Gastrocnemius medialis (tissue), 4 donors: ENCODE results near the gene NDUFB7. TPM values are rescaled to one million over a fixed set of nuclear protein-coding genes. Genes with fewer than 3 reads are reported as not detected.
A peak's percentile ranks its signal among the peaks of the same experiment; 100 is the strongest.
"Not testable (repeated sequence)": the region's sequence is repeated elsewhere in the genome, so short reads cannot be mapped to it uniquely, and the experiment has no call there.

Experiments
- ATAC-seq, 2 donors: fragments of 150-250 bp; one replicate each; pipeline ENCODE4 v1.9.1; 2016
- DNase-seq, 2 donors: peaks; one replicate each; pipeline ENCODE4 v3.0.0-alpha.2; 2019
- H3K27ac ChIP-seq, 4 donors: fragments of 200-600 bp; sonication (generic); 1 replicate in 1 of 4; 2 replicates in 3 of 4; pipeline ENCODE4 v1.5.1; 2016 to 2018; ENCODE audit warnings: mild to moderate bottlenecking in 2 of 4, moderate library complexity in 1 of 4
- H3K27me3 ChIP-seq, 3 donors: fragments of 200-600 bp; sonication (generic) in 2 of 3; 1 replicate in 1 of 3; 2 replicates in 2 of 3; pipeline versions ENCODE4 v1.5.1 to v1.6.0; 2016 to 2019; ENCODE audit warnings: mild to moderate bottlenecking in 1 of 3, moderate library complexity in 1 of 3
- H3K36me3 ChIP-seq, 2 donors: fragments of 200-600 bp; sonication (generic) in 1 of 2; one replicate each; pipeline ENCODE4 v1.5.1; 2017 to 2018
- H3K4me1 ChIP-seq, 2 donors: fragments of 200-600 bp; sonication (generic) in 1 of 2; one replicate each; pipeline ENCODE4 v1.5.1; 2016 to 2017; ENCODE audit warnings: mild to moderate bottlenecking in 2 of 2
- H3K4me3 ChIP-seq, 4 donors: fragments of 200-600 bp; sonication (generic) in 3 of 4; 1 replicate in 1 of 4; 2 replicates in 3 of 4; pipeline ENCODE4 v1.5.1; 2016 to 2019; ENCODE audit warnings: mild to moderate bottlenecking in 2 of 4
- H3K9me3 ChIP-seq, 3 donors: fragments of 200-600 bp; sonication (generic) in 2 of 3; 1 replicate in 1 of 3; 2 replicates in 2 of 3; pipeline ENCODE4 v1.5.1; 2016 to 2019
- CTCF ChIP-seq, 5 experiments: fragments of 450-650 bp in 3 of 5; fragments of 200-600 bp in 2 of 5; sonication (generic) in 2 of 5; IDR thresholded peaks in 4 of 5; conservative IDR thresholded peaks in 1 of 5; 1 replicate in 4 of 5; 2 replicates in 1 of 5; pipeline ENCODE4 v1.5.1; 2016 to 2019; ENCODE audit warnings: antibody characterized with exemption in 5 of 5, mild to moderate bottlenecking in 3 of 5, moderate library complexity in 3 of 5
- POLR2A ChIP-seq, 2 donors: fragments of 450-650 bp; IDR thresholded peaks; one replicate each; pipeline ENCODE4 v1.6.1; 2017; ENCODE audit warnings: antibody characterized with exemption in 2 of 2, mild to moderate bottlenecking in 2 of 2, moderate library complexity in 2 of 2
- in situ Hi-C, 4 donors: fragments of 200-750 bp; cut with MboI; loops; one replicate each; pipeline versions ENCODE4 v1.15.0 to v1.8.0; 2017; ENCODE audit warnings: low sequenced_read_pairs in 4 of 4
- intact Hi-C: fragments of 100-400 bp; cut with DNase I; formaldehyde crosslinking; loops from one replicate; pipeline ENCODE4 v1.15.1; 2023; ENCODE audit warnings: low total_unique reads
- total RNA-seq, 4 donors: library from RNA; depleted of rRNA; stranded (reverse); fragments of >200 nt; gene quantifications; one replicate each; pipeline versions ENCODE4 v1.1.0 to v1.2.3, GENCODE V29; 2016

NDUFB7 gene
- total RNA-seq, 4 donors from 2014 or later, result 344 to 756 (median 532) TPM

- Histone ChIP-seq H3K27ac (no peak overlapping the region), H3K36me3 (peaks cover 0 to 12% of the 10 kb centered on the region in 2 donors), H3K9me3 (no peaks in the 10 kb centered on the region), H3K4me3 (no peak overlapping the region), H3K27me3 (no peaks in the 10 kb centered on the region), H3K4me1 (peaks cover 32 to 39% of the 10 kb centered on the region in 2 donors)
- in situ Hi-C loops, result loop anchor here in 1 of 4 donors (10.0 kb wide), 1 partner anchor 52 kb away; the partner anchor contains the start of gene DNAJB1
- TF ChIP-seq CTCF (IDR thresholded peaks at IDR 0.05 in 4 of 5, conservative IDR thresholded peaks at IDR 0.05 in 1 of 5) (no peak), POLR2A (IDR thresholded peaks at IDR 0.05) (no peak)
- ATAC-seq (no peak), DNase-seq (no peak)
- intact Hi-C loops, result loop anchor here (10.0 kb wide), 4 partner anchors 558 to 1792 kb away; partner anchors contain the start of genes HOOK2 and WIZ
These were observed 5.2 kb downstream of the NDUFB7 start for GRCh38 chr19:14566712-14567077.

- TF ChIP-seq POLR2A (IDR thresholded peaks at IDR 0.05) (no peak), CTCF (IDR thresholded peaks at IDR 0.05 in 4 of 5, conservative IDR thresholded peaks at IDR 0.05 in 1 of 5) (no peak)
- peaks cover 36 to 41% of the 10 kb centered on the region in 2 donors for H3K4me1 ChIP-seq
- intact Hi-C loops, result loop anchor here (10.0 kb wide), 4 partner anchors 559 to 1791 kb away; partner anchors contain the start of genes HOOK2 and WIZ
- ATAC-seq (no peak), DNase-seq (no peak)
- in situ Hi-C loops, result loop anchor here in 1 of 4 donors (10.0 kb wide), 1 partner anchor 51 kb away; the partner anchor contains the start of gene DNAJB1
- H3K4me3 ChIP-seq, result no peak overlapping the region
- peaks cover 0 to 12% of the 10 kb centered on the region in 2 donors for H3K36me3 ChIP-seq
- peak overlapping the region in 1 of 4 donors; percentile 100 for H3K27ac ChIP-seq
- no peaks in the 10 kb centered on the region for H3K9me3 ChIP-seq
- no peaks in the 10 kb centered on the region for H3K27me3 ChIP-seq
These were observed 5.8 kb downstream of the NDUFB7 start for GRCh38 chr19:14565765-14566711.

GRCh38 chr19:14565298-14565679 lies 6.6 kb downstream of the NDUFB7 start:
- Histone ChIP-seq H3K27ac (peak overlapping the region; percentile 98 to 100 (median 99)), H3K27me3 (no peaks in the 10 kb centered on the region), H3K4me3 (no peak overlapping the region), H3K36me3 (peaks cover 0 to 12% of the 10 kb centered on the region in 2 donors), H3K4me1 (peaks cover 36 to 41% of the 10 kb centered on the region in 2 donors), H3K9me3 (no peaks in the 10 kb centered on the region)
- ATAC-seq (no peak), DNase-seq (peak in 1 of 2 donors; percentile 40)
- in situ Hi-C loops (loop anchor here in 1 of 4 donors (10.0 kb wide), 1 partner anchor 50 kb away; the partner anchor contains the start of gene DNAJB1), intact Hi-C loops (loop anchor here (10.0 kb wide), 4 partner anchors 560 to 1790 kb away; partner anchors contain the start of genes HOOK2 and WIZ)
- TF ChIP-seq POLR2A (IDR thresholded peaks at IDR 0.05) (no peak), CTCF (IDR thresholded peaks at IDR 0.05 in 4 of 5, conservative IDR thresholded peaks at IDR 0.05 in 1 of 5) (no peak)

- intact Hi-C loops, result loop anchor here (5.0 to 10.0 kb wide), 8 partner anchors 67 to 1790 kb away; partner anchors contain the start of genes GIPC1, HOOK2, IER2 and PKN1
These were observed 7.1 kb downstream of the NDUFB7 start for GRCh38 chr19:14564652-14565297.

More at GRCh38 chr19:14564652-14565297, 7.1 kb downstream of the NDUFB7 start:
- peak overlapping the region; percentile 98 to 100 (median 99) for H3K27ac ChIP-seq
- H3K4me1 ChIP-seq, result peaks cover 41 to 44% of the 10 kb centered on the region in 2 donors
- H3K36me3 ChIP-seq, result peaks cover 0 to 12% of the 10 kb centered on the region in 2 donors
- not testable (repeated sequence) for DNase-seq, H3K9me3 ChIP-seq, H3K4me3 ChIP-seq, ATAC-seq, H3K27me3 ChIP-seq
- in situ Hi-C loops, result loop anchor here in 1 of 4 donors (10.0 kb wide), 1 partner anchor 50 kb away; the partner anchor contains the start of gene DNAJB1
